Measurements from ENCODE around the gene CHSY1.

CHSY1 gene

DNA sequence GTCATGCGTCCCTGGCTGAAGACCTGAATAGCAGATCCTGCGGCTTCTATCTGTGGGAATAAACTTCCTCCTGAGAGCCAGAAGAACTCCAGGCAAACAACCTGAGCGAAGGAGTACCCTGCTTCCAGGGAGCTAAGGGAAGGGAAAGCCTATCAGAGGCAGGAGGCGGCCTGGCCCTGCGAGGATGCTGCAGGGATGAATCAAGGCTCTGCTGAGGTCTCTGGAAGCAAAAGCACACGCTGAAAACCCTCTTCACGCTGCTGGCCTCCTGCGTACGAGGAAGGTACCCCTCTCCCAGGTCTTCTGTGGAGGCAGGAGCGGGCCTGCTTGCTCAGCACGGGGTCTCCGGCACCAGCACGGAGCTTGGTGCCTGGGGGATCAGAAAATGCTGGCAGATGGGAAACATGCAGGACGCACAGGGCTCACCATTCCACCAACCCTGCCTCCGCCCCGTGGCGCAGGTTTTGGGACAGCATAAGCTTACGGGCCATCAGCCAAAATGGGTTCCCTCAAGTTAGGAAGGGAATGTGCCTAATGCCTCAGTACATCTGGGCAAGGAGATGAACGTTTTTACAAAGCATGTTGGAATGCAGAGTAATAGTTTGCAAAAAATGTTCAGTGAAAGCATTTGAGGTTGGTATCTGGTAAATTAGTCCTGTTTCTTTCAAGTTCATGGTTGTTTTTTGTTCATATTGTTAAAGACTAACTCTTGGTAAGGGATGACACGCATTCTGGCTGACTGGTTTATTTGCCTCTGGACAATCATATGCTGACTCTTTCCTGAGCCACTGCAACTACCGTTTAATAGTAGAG is 72.3 kb downstream of the CHSY1 start:
- Histone ChIP-seq H3K23ac (ENCODE audit: low read depth, low read length, poor library complexity) (no peak overlapping the region), H3K36me3 (replicated peaks in 1 of 2; ENCODE audit: control insufficient read depth in 2 of 2, insufficient read depth in 2 of 2, low read length in 2 of 2) (peaks cover 10 to 89% of the 10 kb centered on the region in 2 donors), H3K4me1 (ENCODE audit: control insufficient read depth in 2 of 2, insufficient read depth in 1 of 2, low read depth in 1 of 2, low read length in 2 of 2) (no peaks in the 10 kb centered on the region)

DNA sequence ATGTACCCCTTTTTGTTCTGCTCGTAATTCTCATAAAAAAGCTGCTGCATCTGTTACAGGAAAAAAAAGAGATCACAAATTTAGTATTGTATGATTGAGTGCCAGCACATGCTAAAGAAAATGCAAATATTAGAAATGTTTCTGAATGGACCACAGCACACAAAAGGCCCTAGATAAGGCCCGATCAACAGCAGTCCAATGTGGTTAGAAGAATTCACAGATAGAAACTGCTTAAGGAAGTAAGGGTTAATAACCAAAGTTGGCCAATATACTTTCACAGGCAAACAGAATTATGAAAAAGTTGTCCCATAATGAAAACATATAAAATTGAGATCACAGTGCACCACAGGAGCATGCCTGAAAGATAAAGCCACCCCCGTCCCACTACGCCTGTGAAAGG is 72.9 kb downstream of the CHSY1 start:
- no peaks in the 10 kb centered on the region for H3K4me1 ChIP-seq (ENCODE audit: control insufficient read depth in 2 of 2, insufficient read depth in 1 of 2, low read depth in 1 of 2, low read length in 2 of 2)
- no peak overlapping the region for H3K23ac ChIP-seq (ENCODE audit: low read depth, low read length, poor library complexity)
- H2BK5ac ChIP-seq (ENCODE audit: low read length), result no peak overlapping the region
- no peak overlapping the region for H3K18ac ChIP-seq (ENCODE audit: low read length)
- H4K91ac ChIP-seq (ENCODE audit: low read depth, low read length, poor library complexity), result no peak overlapping the region
- H3K4me3 ChIP-seq (ENCODE audit: low read length in 2 of 2), result no peak overlapping the region
- H3K4me2 ChIP-seq (ENCODE audit: insufficient read depth, low read length, poor library complexity, severe bottlenecking), result no peak overlapping the region
- no CpG with 5 or more reads among the region's 4 CpGs for WGBS, 2 donors (ENCODE audit: extremely low coverage in 2 of 2, insufficient read length in 2 of 2, insufficient replicate concordance in 1 of 2)
- no peak for DNase-seq (ENCODE audit: low spot score)
- no peak overlapping the region for H2BK12ac ChIP-seq (ENCODE audit: low read length)
- no peak overlapping the region for H2AFZ ChIP-seq (ENCODE audit: low read length)
- no peak overlapping the region for H3K27ac ChIP-seq (replicated peaks; ENCODE audit: low read length)
- no peak overlapping the region for H4K8ac ChIP-seq (ENCODE audit: low read depth, low read length)
- no peaks in the 10 kb centered on the region for H3K27me3 ChIP-seq (ENCODE audit: control insufficient read depth in 3 of 3, insufficient read depth in 3 of 3, low read depth in 1 of 3, low read length in 3 of 3)
- H3K14ac ChIP-seq (ENCODE audit: low read length), result no peak overlapping the region
- no peak overlapping the region for H2BK120ac ChIP-seq (ENCODE audit: low read depth, low read length)
- peaks cover 2 to 21% of the 10 kb centered on the region in 2 donors for H3K9me3 ChIP-seq (replicated peaks in 1 of 2; ENCODE audit: control insufficient read depth in 2 of 2, insufficient read depth in 1 of 2, low read depth in 1 of 2, low read length in 2 of 2)
- H2BK15ac ChIP-seq (ENCODE audit: low read length), result no peak overlapping the region
- H3K4ac ChIP-seq (ENCODE audit: low read length), result no peak overlapping the region
- peaks cover 11 to 93% of the 10 kb centered on the region in 2 donors for H3K36me3 ChIP-seq (replicated peaks in 1 of 2; ENCODE audit: control insufficient read depth in 2 of 2, insufficient read depth in 2 of 2, low read length in 2 of 2)
- H3K9ac ChIP-seq (ENCODE audit: low read depth, low read length, poor library complexity), result no peak overlapping the region
- no peak overlapping the region for H2AK5ac ChIP-seq (ENCODE audit: low read depth, low read length)
- H3K79me1 ChIP-seq (ENCODE audit: low read depth, low read length), result peaks cover 2% of the 10 kb centered on the region

More for the DNA sequence above, 72.3 kb downstream of the CHSY1 start:
- Histone ChIP-seq H3K9ac (ENCODE audit: low read depth, low read length, poor library complexity) (peak overlapping the region; percentile 7), H3K4me2 (ENCODE audit: insufficient read depth, low read length, poor library complexity, severe bottlenecking) (no peak overlapping the region), H2BK15ac (ENCODE audit: low read length) (no peak overlapping the region), H2AK5ac (ENCODE audit: low read depth, low read length) (no peak overlapping the region), H4K91ac (ENCODE audit: low read depth, low read length, poor library complexity) (no peak overlapping the region), H3K4ac (ENCODE audit: low read length) (no peak overlapping the region), H3K14ac (ENCODE audit: low read length) (peak overlapping the region; percentile 3), H3K79me1 (ENCODE audit: low read depth, low read length) (peaks cover 2% of the 10 kb centered on the region), H4K8ac (ENCODE audit: low read depth, low read length) (no peak overlapping the region), H3K9me3 (replicated peaks in 1 of 2; ENCODE audit: control insufficient read depth in 2 of 2, insufficient read depth in 1 of 2, low read depth in 1 of 2, low read length in 2 of 2) (peaks cover 2 to 21% of the 10 kb centered on the region in 2 donors), H2AFZ (ENCODE audit: low read length) (no peak overlapping the region), H3K27me3 (ENCODE audit: control insufficient read depth in 3 of 3, insufficient read depth in 3 of 3, low read depth in 1 of 3, low read length in 3 of 3) (no peaks in the 10 kb centered on the region), H2BK5ac (ENCODE audit: low read length) (no peak overlapping the region), H2BK120ac (ENCODE audit: low read depth, low read length) (no peak overlapping the region), H2BK12ac (ENCODE audit: low read length) (no peak overlapping the region), H3K27ac (replicated peaks; ENCODE audit: low read length) (no peak overlapping the region), H3K4me3 (ENCODE audit: low read length in 2 of 2) (peak overlapping the region in 1 of 2 donors; percentile 45), H3K18ac (ENCODE audit: low read length) (peak overlapping the region; percentile 6)
- WGBS, 2 donors (ENCODE audit: extremely low coverage in 2 of 2, insufficient read length in 2 of 2, insufficient replicate concordance in 1 of 2), result no CpG with 5 or more reads among the region's 21 CpGs
- no peak for DNase-seq (ENCODE audit: low spot score)

DNA sequence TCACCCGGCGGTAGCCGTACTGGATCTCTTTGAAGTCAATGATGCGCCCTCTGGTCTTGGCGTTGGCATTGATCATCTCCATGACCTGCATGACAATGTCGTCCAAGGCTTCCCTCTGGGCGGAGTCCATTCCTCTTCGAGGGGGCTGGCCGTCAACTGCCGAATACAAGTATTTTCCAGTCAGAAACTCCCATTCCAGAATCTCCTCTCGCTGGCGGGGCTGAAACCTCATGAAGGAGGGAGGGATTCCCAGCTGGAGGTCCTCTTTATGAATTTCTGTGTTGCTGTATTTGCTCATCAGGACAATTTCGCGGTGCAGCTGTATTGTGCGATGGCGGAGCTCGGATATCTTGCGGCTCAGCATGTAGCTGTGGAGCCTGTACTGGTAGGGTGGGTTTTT is 73.4 kb downstream of the CHSY1 start:
- no peak overlapping the region for H2BK15ac ChIP-seq (ENCODE audit: low read length)
- no peak overlapping the region for H3K9ac ChIP-seq (ENCODE audit: low read depth, low read length, poor library complexity)
- no CpG with 5 or more reads among the region's 18 CpGs for WGBS, 2 donors (ENCODE audit: extremely low coverage in 2 of 2, insufficient read length in 2 of 2, insufficient replicate concordance in 1 of 2)
- H3K4me1 ChIP-seq (ENCODE audit: control insufficient read depth in 2 of 2, insufficient read depth in 1 of 2, low read depth in 1 of 2, low read length in 2 of 2), result peaks cover 0 to 3% of the 10 kb centered on the region in 2 donors
- H3K23ac ChIP-seq (ENCODE audit: low read depth, low read length, poor library complexity), result no peak overlapping the region
- H3K27me3 ChIP-seq (ENCODE audit: control insufficient read depth in 3 of 3, insufficient read depth in 3 of 3, low read depth in 1 of 3, low read length in 3 of 3), result no peaks in the 10 kb centered on the region
- H3K9me3 ChIP-seq (replicated peaks in 1 of 2; ENCODE audit: control insufficient read depth in 2 of 2, insufficient read depth in 1 of 2, low read depth in 1 of 2, low read length in 2 of 2), result peaks cover 2 to 21% of the 10 kb centered on the region in 2 donors
- peaks cover 2% of the 10 kb centered on the region for H3K79me1 ChIP-seq (ENCODE audit: low read depth, low read length)
- H3K36me3 ChIP-seq (replicated peaks in 1 of 2; ENCODE audit: control insufficient read depth in 2 of 2, insufficient read depth in 2 of 2, low read length in 2 of 2), result peaks cover 12 to 93% of the 10 kb centered on the region in 2 donors
- no peak overlapping the region for H3K4ac ChIP-seq (ENCODE audit: low read length)
- no peak overlapping the region for H3K27ac ChIP-seq (replicated peaks; ENCODE audit: low read length)
- DNase-seq (ENCODE audit: low spot score), result no peak
- H3K4me3 ChIP-seq (ENCODE audit: low read length in 2 of 2), result no peak overlapping the region
- no peak overlapping the region for H4K91ac ChIP-seq (ENCODE audit: low read depth, low read length, poor library complexity)
- H3K18ac ChIP-seq (ENCODE audit: low read length), result no peak overlapping the region
- H2AK5ac ChIP-seq (ENCODE audit: low read depth, low read length), result no peak overlapping the region
- no peak overlapping the region for H3K14ac ChIP-seq (ENCODE audit: low read length)
- no peak overlapping the region for H2AFZ ChIP-seq (ENCODE audit: low read length)
- H2BK120ac ChIP-seq (ENCODE audit: low read depth, low read length), result no peak overlapping the region
- no peak overlapping the region for H3K4me2 ChIP-seq (ENCODE audit: insufficient read depth, low read length, poor library complexity, severe bottlenecking)
- H2BK12ac ChIP-seq (ENCODE audit: low read length), result no peak overlapping the region
- H2BK5ac ChIP-seq (ENCODE audit: low read length), result no peak overlapping the region
- no peak overlapping the region for H4K8ac ChIP-seq (ENCODE audit: low read depth, low read length)

DNA sequence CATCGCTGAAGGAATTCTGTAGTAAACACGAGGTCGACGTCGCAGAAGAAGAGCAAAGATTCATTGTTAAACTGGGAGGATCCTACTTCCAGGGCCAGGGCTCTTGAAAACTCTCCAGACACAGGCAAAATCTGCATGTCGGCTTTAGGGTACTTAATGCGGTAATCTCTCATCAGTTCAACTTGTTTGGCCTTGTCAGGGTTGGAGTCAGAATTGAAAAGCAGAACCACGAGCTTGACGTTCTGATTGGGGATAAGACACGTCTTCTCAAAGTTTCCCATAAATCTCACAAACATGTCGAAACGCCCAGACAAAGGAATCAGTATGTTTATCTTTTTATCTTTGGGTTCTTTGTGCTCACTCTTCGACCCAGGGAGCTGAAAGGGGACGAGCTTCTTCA is 74.0 kb downstream of the CHSY1 start:
- Histone ChIP-seq H3K27ac (replicated peaks; ENCODE audit: low read length) (no peak overlapping the region), H3K4ac (ENCODE audit: low read length) (no peak overlapping the region), H3K9me3 (replicated peaks in 1 of 2; ENCODE audit: control insufficient read depth in 2 of 2, insufficient read depth in 1 of 2, low read depth in 1 of 2, low read length in 2 of 2) (peaks cover 2 to 21% of the 10 kb centered on the region in 2 donors), H3K36me3 (replicated peaks in 1 of 2; ENCODE audit: control insufficient read depth in 2 of 2, insufficient read depth in 2 of 2, low read length in 2 of 2) (peaks cover 12 to 89% of the 10 kb centered on the region in 2 donors), H4K8ac (ENCODE audit: low read depth, low read length) (no peak overlapping the region), H3K4me3 (ENCODE audit: low read length in 2 of 2) (no peak overlapping the region), H4K91ac (ENCODE audit: low read depth, low read length, poor library complexity) (no peak overlapping the region), H3K9ac (ENCODE audit: low read depth, low read length, poor library complexity) (no peak overlapping the region), H2BK120ac (ENCODE audit: low read depth, low read length) (no peak overlapping the region), H2BK12ac (ENCODE audit: low read length) (no peak overlapping the region), H2BK5ac (ENCODE audit: low read length) (no peak overlapping the region), H3K14ac (ENCODE audit: low read length) (no peak overlapping the region), H2AK5ac (ENCODE audit: low read depth, low read length) (no peak overlapping the region), H3K79me1 (ENCODE audit: low read depth, low read length) (peaks cover 2% of the 10 kb centered on the region), H2AFZ (ENCODE audit: low read length) (no peak overlapping the region), H3K27me3 (ENCODE audit: control insufficient read depth in 3 of 3, insufficient read depth in 3 of 3, low read depth in 1 of 3, low read length in 3 of 3) (no peaks in the 10 kb centered on the region), H2BK15ac (ENCODE audit: low read length) (no peak overlapping the region), H3K4me2 (ENCODE audit: insufficient read depth, low read length, poor library complexity, severe bottlenecking) (no peak overlapping the region), H3K18ac (ENCODE audit: low read length) (no peak overlapping the region), H3K4me1 (ENCODE audit: control insufficient read depth in 2 of 2, insufficient read depth in 1 of 2, low read depth in 1 of 2, low read length in 2 of 2) (peaks cover 0 to 5% of the 10 kb centered on the region in 2 donors), H3K23ac (ENCODE audit: low read depth, low read length, poor library complexity) (no peak overlapping the region)
- no peak for DNase-seq (ENCODE audit: low spot score)
- WGBS, 2 donors (ENCODE audit: extremely low coverage in 2 of 2, insufficient read length in 2 of 2, insufficient replicate concordance in 1 of 2), result no CpG with 5 or more reads among the region's 14 CpGs
